HEK293 (cell line): ENCODE results near the gene TXNRD2.

Experiments
- CTCF ChIA-PET: fragments of 350-600 bp; formaldehyde crosslinking; extraction: SDS; loops from one replicate; lab custom pipeline; 2021; ENCODE audit warnings: antibody characterized with exemption; lab: Yijun Ruan, JAX
- POLR2A ChIA-PET: fragments of 300-600 bp; formaldehyde crosslinking; extraction: SDS; loops from one replicate; lab custom pipeline; 2020; ENCODE audit warnings: antibody characterized with exemption, inconsistent platforms; lab: Yijun Ruan, JAX
- H3K27ac ChIP-seq: fragments of 200-500 bp; sonication (Bioruptor generic); 2 replicates; pipeline ENCODE4 v1.5.1; 2014; ENCODE audit warnings: low read depth, low read length, control low read depth, inconsistent platforms; ENCODE audit errors: extremely low read depth
- H3K36me3 ChIP-seq, 2 experiments: fragments of 200-500 bp in 1 of 2; sonication (Bioruptor generic) in 1 of 2; 1 replicate in 1 of 2; 2 replicates in 1 of 2; pipeline ENCODE4 v1.5.1; 2014 to 2017; ENCODE audit warnings: inconsistent platforms in 2 of 2, low read length in 2 of 2; ENCODE audit not compliant: control insufficient read depth in 2 of 2, insufficient read depth in 1 of 2
- H3K4me1 ChIP-seq: fragments of 200-500 bp; sonication (Bioruptor generic); 2 replicates; pipeline ENCODE4 v1.5.1; 2014; ENCODE audit warnings: mild to moderate bottlenecking, low read length, inconsistent platforms; ENCODE audit not compliant: control insufficient read depth, insufficient read depth
- H3K4me3 ChIP-seq: 2 replicates; pipeline ENCODE4 v1.5.1; 2011; ENCODE audit warnings: low read depth, mild to moderate bottlenecking, control low read depth, low read length, moderate library complexity
- H3K9me3 ChIP-seq: fragments of 200-500 bp; sonication (Bioruptor generic); 2 replicates; pipeline ENCODE4 v1.5.1; 2014; ENCODE audit warnings: low read depth, low read length, inconsistent platforms; ENCODE audit not compliant: control insufficient read depth, insufficient read depth
- EGR2 ChIP-seq: fragments of 450-650 bp; formaldehyde crosslinking; IDR thresholded peaks from 2 replicates; pipeline ENCODE4 v1.5.1; 2016; ENCODE audit warnings: low read depth, missing biosample characterization, missing genetic modification characterization
- GLIS2 ChIP-seq: fragments of 450-650 bp; formaldehyde crosslinking; IDR thresholded peaks from 2 replicates; pipeline ENCODE4 v1.5.1; 2016; ENCODE audit warnings: missing biosample characterization, missing genetic modification characterization
- IKZF3 ChIP-seq: fragments of 450-650 bp; IDR thresholded peaks from 2 replicates; pipeline ENCODE4 v1.5.0; 2018; ENCODE audit warnings: missing biosample characterization, mild to moderate bottlenecking, missing genetic modification characterization, moderate library complexity
- KLF10 ChIP-seq: fragments of 450-650 bp; IDR thresholded peaks from 2 replicates; pipeline ENCODE4 v1.5.1; 2018; ENCODE audit warnings: missing biosample characterization, mild to moderate bottlenecking, missing genetic modification characterization
- KLF16 ChIP-seq: fragments of 450-650 bp; formaldehyde crosslinking; IDR thresholded peaks from 2 replicates; pipeline ENCODE4 v1.5.1; 2017; ENCODE audit warnings: missing biosample characterization, missing genetic modification characterization
- KLF7 ChIP-seq: fragments of 450-650 bp; formaldehyde crosslinking; IDR thresholded peaks from 2 replicates; pipeline ENCODE4 v1.5.1; 2016; ENCODE audit warnings: missing biosample characterization, missing genetic modification characterization, borderline replicate concordance
- MEIS1 ChIP-seq: sonication (generic); formaldehyde crosslinking; IDR thresholded peaks from 2 replicates; pipeline ENCODE4 v1.8.1; 2022; ENCODE audit warnings: missing genetic modification reagents, mild to moderate bottlenecking, borderline replicate concordance
- PRDM1 ChIP-seq: fragments of 450-650 bp; formaldehyde crosslinking; IDR thresholded peaks from 2 replicates; pipeline ENCODE4; 2016; ENCODE audit warnings: missing biosample characterization, missing genetic modification characterization
- PRDM2 ChIP-seq: fragments of 450-650 bp; formaldehyde crosslinking; IDR thresholded peaks from 2 replicates; pipeline ENCODE4 v1.5.1; 2016; ENCODE audit warnings: missing biosample characterization, missing genetic modification characterization, borderline replicate concordance
- SCRT2 ChIP-seq: fragments of 450-650 bp; formaldehyde crosslinking; IDR thresholded peaks from 2 replicates; pipeline ENCODE4 v1.5.1; 2016; ENCODE audit warnings: missing biosample characterization, missing genetic modification characterization
- SP2 ChIP-seq: fragments of 450-650 bp; formaldehyde crosslinking; IDR thresholded peaks from 2 replicates; pipeline ENCODE4 v1.5.1; 2016; ENCODE audit warnings: missing biosample characterization, missing genetic modification characterization
- SP3 ChIP-seq: fragments of 450-650 bp; formaldehyde crosslinking; IDR thresholded peaks from 2 replicates; pipeline ENCODE4 v1.5.1; 2016; ENCODE audit warnings: missing biosample characterization, missing genetic modification characterization
- SP7 ChIP-seq: fragments of 450-650 bp; formaldehyde crosslinking; IDR thresholded peaks from 2 replicates; pipeline ENCODE4 v1.5.1; 2016; ENCODE audit warnings: missing biosample characterization, missing genetic modification characterization
- ZBTB26 ChIP-seq: fragments of 450-650 bp; formaldehyde crosslinking; optimal IDR thresholded peaks from 2 replicates; pipeline ENCODE3; 2016; ENCODE audit warnings: missing biosample characterization, mild to moderate bottlenecking, missing genetic modification characterization
- ZBTB7A ChIP-seq: fragments of 450-650 bp; formaldehyde crosslinking; IDR thresholded peaks from 2 replicates; pipeline ENCODE4 v1.5.1; 2016; ENCODE audit warnings: low read depth, missing biosample characterization, missing genetic modification characterization
- ZFP37 ChIP-seq: fragments of 450-650 bp; formaldehyde crosslinking; IDR thresholded peaks from 2 replicates; pipeline ENCODE4 v1.5.1; 2016; ENCODE audit warnings: missing biosample characterization, missing genetic modification characterization
- ZIC2 ChIP-seq: fragments of 450-650 bp; formaldehyde crosslinking; IDR thresholded peaks from 2 replicates; pipeline ENCODE4 v1.5.1; 2016; ENCODE audit warnings: missing biosample characterization, missing genetic modification characterization
- ZNF174 ChIP-seq: fragments of 450-650 bp; formaldehyde crosslinking; IDR thresholded peaks from 2 replicates; pipeline ENCODE4 v1.5.0; 2017; ENCODE audit warnings: missing biosample characterization, mild to moderate bottlenecking, missing genetic modification characterization
- ZNF335 ChIP-seq: fragments of 450-650 bp; formaldehyde crosslinking; conservative IDR thresholded peaks from 2 replicates; pipeline ENCODE4 v1.5.1; 2016; ENCODE audit warnings: missing biosample characterization, missing genetic modification characterization
- ZNF366 ChIP-seq: fragments of 450-650 bp; formaldehyde crosslinking; conservative IDR thresholded peaks from 2 replicates; pipeline ENCODE4 v1.5.1; 2016; ENCODE audit warnings: missing biosample characterization, missing genetic modification characterization
- ZNF561 ChIP-seq: fragments of 450-650 bp; IDR thresholded peaks from 2 replicates; pipeline ENCODE4 v1.5.1; 2018; ENCODE audit warnings: missing biosample characterization, missing genetic modification characterization, borderline replicate concordance
- ZNF600 ChIP-seq: fragments of 450-650 bp; formaldehyde crosslinking; IDR thresholded peaks from 2 replicates; pipeline ENCODE4 v1.5.1; 2016; ENCODE audit warnings: missing biosample characterization, missing genetic modification characterization
- ZNF621 ChIP-seq: fragments of 450-650 bp; formaldehyde crosslinking; IDR thresholded peaks from 2 replicates; pipeline ENCODE4 v1.5.1; 2017; ENCODE audit warnings: missing biosample characterization, missing genetic modification characterization
- ZNF624 ChIP-seq: fragments of 450-650 bp; formaldehyde crosslinking; IDR thresholded peaks from 2 replicates; pipeline ENCODE4 v1.5.1; 2017; ENCODE audit warnings: missing biosample characterization, missing genetic modification characterization
- ZNF707 ChIP-seq: fragments of 450-650 bp; formaldehyde crosslinking; IDR thresholded peaks from 2 replicates; pipeline ENCODE4 v1.5.1; 2016; ENCODE audit warnings: missing biosample characterization, missing genetic modification characterization
- ZNF747 ChIP-seq: fragments of 450-650 bp; formaldehyde crosslinking; IDR thresholded peaks from 2 replicates; pipeline ENCODE4 v1.5.1; 2016; ENCODE audit warnings: missing biosample characterization, missing genetic modification characterization
- ZNF777 ChIP-seq: fragments of 450-650 bp; formaldehyde crosslinking; IDR thresholded peaks from 2 replicates; pipeline ENCODE4 v1.5.1; 2017; ENCODE audit warnings: missing biosample characterization, missing genetic modification characterization, borderline replicate concordance
- ZNF830 ChIP-seq: fragments of 450-650 bp; IDR thresholded peaks from 2 replicates; pipeline ENCODE4 v1.5.0; 2018; ENCODE audit warnings: missing biosample characterization, missing genetic modification characterization, low read depth, mild to moderate bottlenecking, moderate library complexity
- ZSCAN4 ChIP-seq: fragments of 450-650 bp; formaldehyde crosslinking; IDR thresholded peaks from 2 replicates; pipeline ENCODE4 v1.5.1; 2017; ENCODE audit warnings: missing biosample characterization, missing genetic modification characterization
- ZXDB ChIP-seq: fragments of 450-650 bp; formaldehyde crosslinking; IDR thresholded peaks from 2 replicates; pipeline ENCODE4 v1.5.1; 2016; ENCODE audit warnings: missing biosample characterization, missing genetic modification characterization

TXNRD2 gene

GRCh38 chr22:19974935-19975706 is 33.5 kb upstream of the TXNRD2 start (continued):
- no peak for TF ChIP-seq PRDM2 (tag by site-specific recombination)
- TF ChIP-seq KLF16: no peak
- no peak for TF ChIP-seq ZNF707 (tag by site-specific recombination)
- TF ChIP-seq ZNF174 (tag by site-specific recombination): no peak
- TF ChIP-seq ZNF624 (tag by site-specific recombination): no peak
- TF ChIP-seq ZNF777 (tag by site-specific recombination): no peak
- TF ChIP-seq SP7 (tag by site-specific recombination): 0 out of 2 replicates have a peak, but pooled peaks have one; percentile 58
- no peak for TF ChIP-seq ZNF366 (tag by site-specific recombination)
- no peak for TF ChIP-seq ZBTB26 (tag by site-specific recombination)
- TF ChIP-seq ZNF561 (tag by site-specific recombination): no peak
- peak; percentile 37; the same call in 1 of the 2 replicates for TF ChIP-seq EGR2 (tag by site-specific recombination)
- TF ChIP-seq ZSCAN4 (tag by site-specific recombination): no peak
- no peak for TF ChIP-seq ZNF621
- TF ChIP-seq ZXDB: no peak
- TF ChIP-seq GLIS2 (tag by site-specific recombination): peak; percentile 44
- TF ChIP-seq ZNF600 (tag by site-specific recombination): peak; percentile 89
- peak; percentile 100 for TF ChIP-seq ZIC2 (tag by site-specific recombination)
- TF ChIP-seq ZBTB7A: no peak

- ChIA-PET POLR2A (interaction anchor here (0.8 to 1.5 kb wide), 6 partner anchors 8 to 48 kb away, joined by 3 to 18 read pairs (median 3); no protein-coding TSS in a partner anchor), CTCF (interaction anchor here (0.6 to 12.8 kb wide), 11 partner anchors 9 to 109 kb away, joined by 3 to 150 read pairs (median 3); no protein-coding TSS in a partner anchor)
- Histone ChIP-seq H3K4me1 (no peaks in the 10 kb centered on the region), H3K4me3 (no peak overlapping the region), H3K9me3 (no peaks in the 10 kb centered on the region), H3K27ac (no peak overlapping the region), H3K36me3 (peaks cover 0 to 73% of the 10 kb centered on the region in 2 experiments; a peak in 1 of 3 replicates)
- TF ChIP-seq KLF10 (tag by site-specific recombination): peak; percentile 38; the same call in 1 of the 2 replicates
- TF ChIP-seq SCRT2 (tag by site-specific recombination): peak; percentile 44; the same call in 1 of the 2 replicates
- no peak for TF ChIP-seq ZNF830 (tag by site-specific recombination)
- peak; percentile 68 for TF ChIP-seq SP2 (tag by site-specific recombination)
- TF ChIP-seq ZNF747 (tag by site-specific recombination): no peak
- 0 out of 2 replicates have a peak, but pooled peaks have one; percentile 41 for TF ChIP-seq SP3 (tag by site-specific recombination)
- 0 out of 2 replicates have a peak, but pooled peaks have one; percentile 35 for TF ChIP-seq KLF7 (tag by site-specific recombination)
- no peak for TF ChIP-seq ZFP37 (tag by site-specific recombination)
- TF ChIP-seq IKZF3: peak; percentile 64
- TF ChIP-seq MEIS1 (CRISPR knock-in tag): no peak
- TF ChIP-seq ZNF335 (tag by site-specific recombination): no peak
- TF ChIP-seq PRDM1 (tag by site-specific recombination): no peak
These were observed 32.7 kb upstream of the TXNRD2 start for GRCh38 chr22:19974268-19974861.
